GM18909 (cell line): Measurements from ENCODE around the gene CHD9.
"Not testable (repeated sequence)": the region's sequence is repeated elsewhere in the genome, so short reads cannot be mapped to it uniquely, and the experiment has no call there.

Experiments
- ATAC-seq: cut with Tn5 transposase; IDR thresholded peaks from one replicate; pipeline ENCODE4 v1.9.1; 2021; ENCODE audit warnings: mild to moderate bottlenecking; ENCODE audit not compliant: unreplicated experiment, poor library complexity

The CHD9 gene, protein sequence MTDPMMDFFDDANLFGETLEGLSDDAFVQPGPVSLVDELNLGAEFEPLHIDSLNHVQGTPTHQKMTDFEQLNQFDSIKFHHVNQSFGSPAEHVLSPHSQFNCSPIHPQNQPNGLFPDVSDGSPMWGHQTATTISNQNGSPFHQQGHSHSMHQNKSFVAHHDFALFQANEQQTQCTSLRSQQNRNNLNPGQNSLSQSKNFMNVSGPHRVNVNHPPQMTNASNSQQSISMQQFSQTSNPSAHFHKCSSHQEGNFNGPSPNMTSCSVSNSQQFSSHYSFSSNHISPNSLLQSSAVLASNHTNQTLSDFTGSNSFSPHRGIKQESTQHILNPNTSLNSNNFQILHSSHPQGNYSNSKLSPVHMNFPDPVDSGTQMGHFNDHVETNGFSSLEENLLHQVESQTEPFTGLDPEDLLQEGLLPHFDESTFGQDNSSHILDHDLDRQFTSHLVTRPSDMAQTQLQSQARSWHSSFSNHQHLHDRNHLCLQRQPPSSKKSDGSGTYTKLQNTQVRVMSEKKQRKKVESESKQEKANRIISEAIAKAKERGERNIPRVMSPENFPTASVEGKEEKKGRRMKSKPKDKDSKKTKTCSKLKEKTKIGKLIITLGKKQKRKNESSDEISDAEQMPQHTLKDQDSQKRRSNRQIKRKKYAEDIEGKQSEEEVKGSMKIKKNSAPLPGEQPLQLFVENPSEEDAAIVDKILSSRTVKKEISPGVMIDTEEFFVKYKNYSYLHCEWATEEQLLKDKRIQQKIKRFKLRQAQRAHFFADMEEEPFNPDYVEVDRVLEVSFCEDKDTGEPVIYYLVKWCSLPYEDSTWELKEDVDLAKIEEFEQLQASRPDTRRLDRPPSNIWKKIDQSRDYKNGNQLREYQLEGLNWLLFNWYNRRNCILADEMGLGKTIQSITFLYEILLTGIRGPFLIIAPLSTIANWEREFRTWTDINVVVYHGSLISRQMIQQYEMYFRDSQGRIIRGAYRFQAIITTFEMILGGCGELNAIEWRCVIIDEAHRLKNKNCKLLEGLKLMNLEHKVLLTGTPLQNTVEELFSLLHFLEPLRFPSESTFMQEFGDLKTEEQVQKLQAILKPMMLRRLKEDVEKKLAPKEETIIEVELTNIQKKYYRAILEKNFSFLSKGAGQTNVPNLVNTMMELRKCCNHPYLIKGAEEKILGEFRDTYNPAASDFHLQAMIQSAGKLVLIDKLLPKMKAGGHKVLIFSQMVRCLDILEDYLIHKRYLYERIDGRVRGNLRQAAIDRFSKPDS (N-terminal part only)

DNA sequence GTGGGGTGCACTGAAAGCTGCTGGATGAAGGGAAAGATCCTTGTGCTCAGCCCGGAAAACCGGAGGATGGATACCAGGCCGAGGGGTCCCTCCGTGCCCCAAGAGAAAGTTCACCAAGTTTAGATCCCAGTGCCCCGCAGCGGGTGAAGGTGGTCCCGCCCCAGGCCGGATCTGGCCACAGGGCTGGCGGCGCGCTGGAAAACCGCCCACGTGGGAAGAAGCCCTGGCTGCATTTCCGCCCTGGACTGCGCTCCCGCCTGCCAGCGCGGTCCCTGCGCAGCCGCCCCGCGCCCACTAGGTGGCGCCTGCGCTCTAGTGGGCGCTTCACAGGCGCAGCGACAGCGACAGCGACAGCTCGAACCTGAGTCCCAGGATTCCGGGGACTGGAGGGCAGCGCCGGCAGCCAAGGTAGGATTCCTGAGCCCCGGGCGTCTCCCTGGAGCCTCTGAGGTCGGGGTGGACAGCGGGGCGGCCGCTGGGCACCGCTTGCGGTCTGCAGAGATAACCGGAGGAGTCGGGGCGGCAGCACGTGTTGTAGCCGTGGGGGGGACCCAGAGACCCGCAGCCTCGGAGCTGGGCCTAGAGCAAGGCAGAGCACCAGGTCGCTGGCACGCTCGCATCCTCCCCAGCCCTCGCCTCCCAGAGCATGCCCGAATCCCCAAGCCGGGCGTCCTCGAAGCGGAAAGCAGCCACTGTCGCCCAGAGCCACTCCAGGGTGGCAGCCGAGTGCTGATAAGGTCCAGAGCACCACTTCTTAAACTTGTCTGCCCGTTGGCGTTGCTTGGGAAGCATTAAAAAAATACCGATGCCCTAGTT lies at the start of gene CHD9:
Gene CHD9 (plus strand): TSS at position 322 of the 816 bp plus-strand sequence. CDS start 101,099 bp downstream, outside the sequence.
- peak; percentile 87 for ATAC-seq

DNA sequence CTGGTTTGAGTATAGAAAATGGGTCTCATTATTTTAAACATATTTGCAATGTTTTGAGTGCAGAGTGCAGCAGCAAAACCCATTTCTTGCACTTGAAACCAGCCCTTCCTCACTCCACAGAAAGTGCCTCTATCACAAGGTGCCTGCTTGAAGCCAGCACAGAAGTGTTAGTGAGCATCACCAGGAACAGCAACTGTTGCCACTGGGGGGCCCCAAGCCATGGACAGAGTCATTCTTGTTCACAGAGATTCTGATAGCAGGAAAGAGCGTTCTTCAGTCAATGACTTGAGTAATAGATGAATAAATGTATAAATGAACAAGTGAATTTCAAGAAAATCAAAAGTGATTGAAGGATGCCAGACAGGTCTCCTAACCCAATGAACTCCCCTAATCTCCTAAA lies 47.7 kb upstream of the CHD9 start:
- no peak for ATAC-seq

DNA sequence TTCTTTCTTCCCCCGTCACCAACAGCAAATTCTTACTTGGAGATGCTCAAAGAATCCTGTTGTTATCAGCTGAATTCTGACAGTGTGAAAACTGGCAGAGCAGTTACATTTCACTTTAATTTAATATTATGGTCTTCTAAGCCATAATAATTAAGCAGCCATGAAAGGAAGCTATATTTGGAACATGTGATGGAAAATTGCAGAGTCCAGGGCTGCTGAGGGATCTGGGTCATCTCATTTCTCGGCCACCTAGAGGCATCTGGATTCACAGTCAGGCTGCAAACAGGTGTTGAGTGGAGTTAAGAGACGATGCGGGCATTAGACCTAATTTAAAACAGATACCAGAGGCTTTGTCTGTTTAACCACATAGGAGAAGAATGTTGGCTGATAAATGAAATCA lies 40.5 kb upstream of the CHD9 start:
- no peak for ATAC-seq

DNA sequence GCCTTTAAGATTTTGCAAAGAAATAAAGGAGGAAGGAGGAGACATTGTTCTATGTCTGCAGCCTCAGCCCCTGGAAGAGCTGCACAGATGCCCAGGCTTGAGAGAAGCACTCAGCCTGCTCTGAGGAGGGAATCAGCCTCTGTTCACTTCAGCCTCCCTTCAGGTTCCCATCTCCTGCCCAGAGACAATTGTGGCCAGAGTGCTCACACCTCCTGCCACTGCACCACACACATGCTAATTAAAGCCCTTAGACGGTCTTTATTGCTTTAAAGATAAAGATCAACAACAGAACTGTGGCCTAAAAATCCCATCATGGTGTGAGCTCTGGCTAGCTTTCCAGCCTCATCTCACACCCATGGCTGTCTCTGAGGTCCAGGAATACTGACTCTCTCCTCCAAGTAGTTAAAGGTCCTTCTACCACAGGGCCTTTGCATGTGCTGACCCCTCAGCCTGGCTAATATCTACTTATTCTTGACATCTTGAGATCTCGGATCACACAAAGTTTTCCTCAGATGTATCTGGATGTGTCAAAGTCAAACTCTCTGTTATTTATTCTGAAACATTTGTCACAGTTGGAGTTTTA lies 35.9 kb upstream of the CHD9 start:
- ATAC-seq, result no peak

DNA sequence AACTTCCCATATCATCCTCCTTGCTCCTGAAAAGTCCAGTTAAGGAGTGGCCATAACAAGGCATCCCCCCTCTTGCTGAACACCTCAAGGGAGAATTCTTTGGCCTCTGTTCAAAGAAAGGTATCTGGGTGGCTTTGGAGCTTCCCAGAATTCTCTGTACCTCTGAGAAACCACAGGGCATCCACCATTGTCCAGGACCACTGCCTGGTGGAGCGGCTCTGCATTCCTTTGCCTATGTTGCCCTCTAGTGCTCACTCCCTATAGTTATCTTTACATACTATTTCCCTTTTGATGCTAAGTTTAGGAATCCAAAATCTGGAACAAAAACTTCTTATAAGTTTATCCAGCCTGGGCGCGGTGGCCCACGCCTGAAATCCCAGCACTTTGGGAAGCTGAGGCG lies 32.4 kb upstream of the CHD9 start:
- no peak for ATAC-seq

DNA sequence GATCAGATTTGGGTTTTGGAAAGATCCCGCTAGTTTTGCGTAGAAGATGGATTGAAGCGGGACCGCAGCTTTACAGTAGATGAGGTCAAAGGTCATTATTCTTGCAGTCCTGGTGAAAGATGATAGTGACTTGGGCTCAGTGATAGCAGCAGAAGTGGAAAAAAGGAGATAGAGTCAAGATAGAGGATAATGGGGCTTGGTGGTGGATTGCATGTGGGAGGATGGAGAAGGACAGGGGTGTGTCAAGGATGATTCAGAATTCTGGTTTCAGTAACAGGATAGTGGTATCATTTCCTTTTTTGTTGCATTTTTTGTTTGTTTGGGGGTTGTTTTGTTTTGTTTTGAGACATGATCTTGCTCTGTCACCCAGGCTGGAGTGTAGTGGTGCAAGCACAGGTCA lies 30.7 kb upstream of the CHD9 start:
- ATAC-seq, result no peak

DNA sequence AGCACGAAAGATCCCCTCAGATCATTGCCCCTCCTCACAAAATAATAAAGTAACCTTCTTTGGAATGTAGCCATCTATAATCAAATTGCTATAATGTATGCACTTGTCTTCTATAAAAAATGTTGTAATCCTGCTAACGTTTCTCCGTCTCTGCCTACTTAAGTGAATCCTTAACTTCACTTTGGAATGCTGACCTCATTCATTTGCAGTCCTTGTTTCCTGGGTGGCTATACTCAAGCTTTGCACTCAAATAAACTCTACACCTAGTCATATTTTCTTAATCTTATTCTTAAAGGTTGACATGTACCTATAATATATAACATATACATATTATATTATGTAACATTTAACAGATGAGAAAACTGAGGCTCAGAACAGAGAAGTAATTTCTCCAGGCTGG lies 24.8 kb upstream of the CHD9 start:
- ATAC-seq, result no peak

DNA sequence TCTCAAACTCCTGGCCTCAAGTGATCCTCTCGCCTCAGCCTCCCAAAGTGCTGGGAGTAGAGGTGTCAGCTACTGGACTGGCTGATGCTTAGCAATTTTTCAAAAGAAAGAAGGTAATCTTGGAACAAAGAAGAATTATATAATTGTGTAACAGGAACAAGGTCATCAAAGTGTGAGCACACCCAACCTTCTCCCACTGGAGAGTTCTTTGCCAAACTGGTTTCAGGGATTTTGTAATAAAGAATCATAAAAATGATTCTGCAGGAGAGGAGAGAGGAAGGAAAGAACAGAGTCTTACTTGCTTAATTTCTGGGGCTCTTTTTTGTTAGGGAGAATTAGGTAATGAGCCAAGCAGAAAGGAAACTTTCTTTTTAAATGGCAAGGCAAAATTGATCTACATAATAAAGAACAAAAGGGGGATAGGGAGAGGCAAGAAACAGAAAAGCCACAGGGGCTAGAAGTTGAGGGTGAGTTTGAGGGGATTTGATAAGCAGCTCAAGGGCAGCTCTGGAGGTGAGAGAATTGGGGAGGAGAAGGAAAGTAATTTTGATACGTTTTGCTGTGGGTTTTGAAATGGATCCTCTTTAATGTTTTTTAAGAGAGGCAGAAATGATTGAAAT lies 23.4 kb upstream of the CHD9 start:
- ATAC-seq, result no peak

DNA sequence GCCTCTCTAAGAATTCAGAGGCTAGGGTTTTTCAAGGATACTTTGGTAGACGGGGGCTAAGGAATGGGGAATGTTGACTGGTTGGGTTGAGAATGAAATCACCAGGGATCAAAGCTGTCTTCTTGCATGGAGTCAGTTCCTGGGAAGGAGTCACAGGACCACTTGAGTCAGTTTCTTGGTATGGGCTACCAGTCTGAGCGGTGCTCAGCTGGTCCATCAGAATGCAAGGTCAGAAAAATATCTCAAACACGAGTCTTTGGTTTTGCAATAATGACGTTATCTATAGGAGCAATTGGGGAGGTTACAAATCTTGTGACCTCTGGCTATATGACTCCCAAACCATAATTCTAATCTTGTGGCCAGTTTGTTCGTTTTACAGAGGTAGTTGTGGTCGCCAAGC lies 20.5 kb upstream of the CHD9 start:
- no peak for ATAC-seq

DNA sequence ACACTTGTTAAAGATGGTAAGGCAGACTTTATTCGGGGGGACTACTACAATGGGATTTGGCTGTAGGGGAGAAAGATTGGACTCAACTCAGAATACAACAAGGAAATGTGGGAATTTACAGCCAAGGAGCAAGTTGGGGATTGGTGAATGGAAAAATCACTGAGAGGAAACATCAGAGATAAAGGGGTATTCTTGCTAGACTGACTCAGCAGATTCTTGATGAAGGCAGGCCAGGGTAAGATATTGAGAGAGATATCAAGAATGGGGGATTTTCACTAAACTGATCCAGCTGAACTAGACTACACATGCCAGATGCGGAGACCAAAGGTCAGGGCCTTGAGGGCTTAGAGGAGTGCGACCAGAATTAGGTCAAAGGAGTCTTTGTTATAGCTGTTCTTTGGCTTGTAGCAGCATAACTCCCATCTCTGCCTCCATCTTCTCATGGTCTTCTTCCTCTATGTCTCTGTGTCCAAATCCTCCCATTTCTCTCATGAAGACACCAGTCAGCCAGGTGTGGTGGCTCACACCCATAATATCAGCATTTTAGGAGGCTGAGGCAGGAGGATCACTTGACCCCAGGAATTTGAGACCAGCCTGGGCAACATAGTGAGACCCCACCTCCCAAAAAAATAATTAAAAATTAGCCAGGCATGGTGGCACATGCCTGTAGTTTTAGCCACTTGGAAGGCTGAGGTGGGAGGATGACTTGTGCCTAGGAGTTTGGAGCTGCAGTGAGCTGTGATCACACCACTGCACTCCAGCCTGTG lies 19.4 kb upstream of the CHD9 start:
- no peak for ATAC-seq

DNA sequence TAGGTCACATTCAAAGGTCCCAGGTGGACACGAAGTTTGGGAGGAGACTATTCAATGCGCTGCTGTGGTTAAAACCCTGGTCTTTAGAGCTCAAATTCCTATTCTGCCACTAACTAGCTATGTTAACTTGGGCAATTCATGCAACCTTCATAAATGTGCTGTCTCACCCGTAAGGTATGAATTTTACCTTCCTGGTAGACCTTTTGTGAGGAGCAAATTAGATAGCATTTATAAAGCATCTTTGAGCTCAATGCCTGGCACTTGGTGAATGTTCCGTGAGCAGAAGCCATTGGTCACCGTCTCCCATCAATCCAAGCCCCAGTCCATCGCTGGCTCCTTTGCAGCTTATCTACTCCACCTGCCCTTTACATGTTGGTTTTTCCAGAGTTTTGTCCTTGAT lies 18.7 kb upstream of the CHD9 start:
- no peak for ATAC-seq

DNA sequence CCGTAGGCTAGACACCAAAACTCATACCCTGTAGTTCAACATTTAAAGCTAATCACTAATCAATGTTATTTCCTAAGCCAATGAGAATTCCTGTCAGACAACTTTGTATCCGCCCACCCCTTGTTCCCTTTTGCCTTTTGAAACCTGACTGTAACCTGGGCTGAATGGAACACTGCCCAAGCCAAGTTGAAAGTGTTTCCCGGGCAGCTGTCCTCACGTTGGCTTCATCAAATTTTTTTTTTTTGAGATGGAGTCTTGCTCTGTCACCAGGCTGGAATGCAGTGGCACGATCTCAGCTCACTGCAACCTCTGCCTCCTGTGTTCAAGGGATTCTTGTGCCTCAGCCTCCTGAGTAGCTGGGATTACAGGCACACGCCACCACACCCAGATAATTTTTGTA lies 18.1 kb upstream of the CHD9 start:
- ATAC-seq, result not testable (repeated sequence)

DNA sequence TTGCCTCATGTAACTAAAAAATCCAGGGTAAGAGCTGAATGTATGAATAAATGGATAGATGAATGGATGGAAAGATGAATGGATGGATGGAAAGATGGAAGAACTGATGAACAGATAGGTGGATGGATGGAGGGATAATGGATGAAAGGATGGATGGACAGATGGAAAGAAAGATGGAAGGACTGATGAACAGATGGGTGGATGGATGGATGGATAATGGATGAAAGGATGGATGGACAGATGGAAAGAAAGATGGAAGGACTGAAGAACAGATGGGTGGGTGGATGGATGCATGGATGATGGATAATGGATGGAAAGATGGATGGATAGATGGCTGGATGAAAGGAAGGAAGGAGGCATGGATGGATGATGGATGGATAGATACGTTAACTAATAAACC lies 14.0 kb upstream of the CHD9 start:
- ATAC-seq, result no peak

DNA sequence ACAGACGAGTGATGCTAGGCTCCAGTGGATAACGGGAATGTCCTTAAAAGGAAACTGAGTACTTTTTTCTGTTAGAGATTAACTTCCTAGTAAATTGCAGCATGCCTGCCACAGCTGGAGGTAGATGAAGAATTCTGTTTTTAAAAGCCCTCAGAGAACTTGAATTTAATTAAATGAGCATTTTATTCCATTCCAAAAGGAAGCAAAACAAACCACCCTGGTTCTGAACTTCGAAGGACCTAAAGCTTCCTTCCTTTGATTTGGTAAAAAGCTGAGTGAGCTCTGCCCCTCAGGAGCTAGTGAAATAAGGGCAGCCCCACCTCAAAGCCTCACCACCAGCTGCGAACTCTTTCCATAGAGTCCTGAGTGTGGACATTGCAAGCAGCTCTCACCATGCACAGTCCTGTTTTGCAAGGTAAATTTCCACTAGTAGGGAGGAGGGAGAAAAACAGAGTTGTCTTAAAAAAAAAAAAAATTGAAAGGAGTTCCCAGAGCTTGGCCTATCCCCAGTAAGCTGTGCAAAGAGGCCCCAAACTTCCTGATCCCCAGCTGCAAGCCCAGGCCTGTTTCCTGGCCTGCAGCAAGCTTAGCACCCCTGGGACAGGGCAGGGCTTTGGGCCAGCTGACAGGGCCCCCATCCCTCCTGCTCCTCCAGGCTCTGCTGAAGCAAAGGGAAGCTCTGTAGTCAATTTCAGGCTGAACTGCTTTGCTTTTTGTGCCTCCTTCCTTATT lies 13.3 kb upstream of the CHD9 start:
- no peak for ATAC-seq

DNA sequence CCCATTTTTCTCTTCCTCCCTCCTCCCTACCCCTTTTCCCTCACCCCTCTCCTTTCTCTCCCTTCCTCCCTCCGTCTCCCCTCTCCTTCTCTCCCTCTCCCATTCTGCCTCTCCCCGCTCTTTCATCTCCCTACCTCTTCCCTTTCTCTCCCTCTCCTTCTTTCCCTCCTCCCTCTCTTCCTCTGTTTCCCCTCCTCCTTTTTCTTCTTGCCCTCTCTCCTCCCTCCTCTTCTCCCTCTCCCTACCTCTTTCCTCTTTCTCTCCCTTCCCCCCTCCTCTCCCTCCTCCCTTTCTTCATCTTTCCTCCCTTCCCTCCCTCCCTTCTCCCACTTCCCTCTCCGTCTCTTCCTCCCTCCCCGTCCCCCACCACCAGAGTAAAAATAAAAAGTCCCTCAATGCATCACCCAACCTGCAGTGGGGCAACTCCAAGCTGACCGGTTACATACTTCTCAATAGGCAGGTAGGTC lies 12.5 kb upstream of the CHD9 start:
- ATAC-seq, result no peak

DNA sequence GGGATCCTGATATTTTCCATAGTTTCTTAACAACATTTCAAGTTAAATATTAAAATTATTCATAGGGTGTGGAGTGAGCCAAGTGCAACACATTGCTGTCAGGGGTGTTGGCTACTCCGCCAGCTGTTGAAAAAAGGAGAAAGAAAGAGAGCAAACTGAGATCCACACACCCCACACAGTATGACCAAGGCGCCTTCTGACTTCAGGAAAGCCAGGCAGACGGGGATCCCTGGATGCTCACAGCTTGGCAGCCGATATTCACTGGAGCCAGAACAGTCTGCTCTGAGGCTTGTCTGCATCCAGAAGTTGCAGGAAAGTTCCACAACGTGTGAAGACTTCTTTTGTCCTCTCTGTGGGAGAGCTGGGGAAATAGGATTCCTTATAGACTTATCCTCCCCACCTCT lies 11.4 kb upstream of the CHD9 start:
- no peak for ATAC-seq

DNA sequence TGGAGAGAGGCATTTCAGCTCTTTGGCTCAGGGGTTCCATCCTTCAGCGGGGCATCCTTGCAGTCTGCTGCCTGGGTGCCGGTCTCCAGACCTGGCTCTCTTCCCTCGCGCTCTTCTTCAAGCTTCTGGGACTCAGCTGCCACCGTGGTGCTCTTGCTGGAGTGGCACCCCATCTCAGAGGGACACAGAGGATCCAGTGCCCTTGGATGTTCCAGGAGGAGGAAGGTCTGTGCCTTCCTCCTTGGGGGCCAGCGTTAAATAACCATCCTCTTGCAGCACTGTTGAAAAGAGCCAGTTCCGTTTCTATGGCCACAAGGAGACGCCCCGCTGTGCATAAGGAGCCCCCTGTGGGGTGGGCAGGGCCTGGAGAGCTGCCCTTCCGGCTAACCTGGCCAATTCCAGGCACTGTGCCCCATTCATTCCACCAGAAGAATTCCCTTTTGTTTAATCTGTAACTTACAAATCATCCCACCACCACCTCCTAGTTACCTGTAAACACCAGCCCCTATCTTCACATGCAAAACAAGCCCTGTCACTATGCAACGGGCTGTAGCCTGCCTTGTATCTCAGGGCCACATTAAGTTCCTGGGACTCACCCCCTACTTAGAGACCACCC lies 10.7 kb upstream of the CHD9 start:
- ATAC-seq, result no peak
